GM12878 (cell line): Measurements from ENCODE around the gene DPM2. TPM values are rescaled to one million over a fixed set of nuclear protein-coding genes. Genes with fewer than 3 reads are reported as not detected.
A peak's percentile ranks its signal among the peaks of the same experiment; 100 is the strongest.

ENCODE experiments used
- ATF7 ChIP-seq: fragments of 450-650 bp; IDR thresholded peaks from 2 replicates; pipeline ENCODE4 v1.6.1; 2016; ENCODE audit warnings: low read depth, mild to moderate bottlenecking
- CHD2 ChIP-seq: IDR thresholded peaks from 2 replicates; pipeline ENCODE4 v1.6.1; 2011; ENCODE audit warnings: low read depth, low read length, improper control_type of control experiment, borderline replicate concordance
- EP300 ChIP-seq, 2 experiments: fragments of 150-350 bp in 1 of 2; IDR thresholded peaks; 2 replicates each; pipeline ENCODE4 v1.6.1; 2011 to 2012; ENCODE audit warnings: low read depth in 2 of 2, low read length in 2 of 2, borderline replicate concordance in 1 of 2, improper control_type of control experiment in 1 of 2, inconsistent platforms in 1 of 2; ENCODE audit not compliant: control insufficient read depth in 1 of 2
- FOXK2 ChIP-seq: fragments of 450-650 bp; IDR thresholded peaks from 2 replicates; pipeline ENCODE4 v1.6.1; 2017; ENCODE audit warnings: mild to moderate bottlenecking, moderate library complexity
- HDGF ChIP-seq: fragments of 450-650 bp; IDR thresholded peaks from 2 replicates; pipeline ENCODE4 v1.6.1; 2016; ENCODE audit warnings: antibody characterized with exemption
- MTA3 ChIP-seq: IDR thresholded peaks from 2 replicates; pipeline ENCODE4 v1.6.1; 2012; ENCODE audit warnings: low read length, inconsistent platforms, borderline replicate concordance
- POU2F2 ChIP-seq: IDR thresholded peaks from 3 replicates; pipeline ENCODE4 v1.6.1; 2011; ENCODE audit warnings: low read depth, mild to moderate bottlenecking, low read length, borderline replicate concordance
- SMC3 ChIP-seq: IDR thresholded peaks from 2 replicates; pipeline ENCODE4 v1.6.1; 2011; ENCODE audit warnings: low read length, improper control_type of control experiment, borderline replicate concordance
- TCF3 ChIP-seq: IDR thresholded peaks from 2 replicates; pipeline ENCODE4 v1.6.1; 2012; ENCODE audit warnings: low read depth, mild to moderate bottlenecking, low read length, borderline replicate concordance; ENCODE audit not compliant: insufficient read depth
- TCF7 ChIP-seq: IDR thresholded peaks from 2 replicates; pipeline ENCODE4 v1.6.1; 2014; ENCODE audit warnings: antibody characterized with exemption, borderline replicate concordance
- ZZZ3 ChIP-seq: IDR thresholded peaks from 2 replicates; pipeline ENCODE4 v1.6.1; 2011; ENCODE audit warnings: low read depth; ENCODE audit not compliant: control insufficient read depth, insufficient read length
- polyA plus RNA-seq, 11 experiments: library from polyadenylated mRNA; depleted of rRNA in 4 of 11; unstranded in 6 of 11; stranded (reverse) in 5 of 11; fragments of >200 nt; fragmentation: Nextera tagmentation in 4 of 11; fragmentation: Illumina TruSeq in 1 of 11; extraction: Ambion mirVana in 4 of 11; extraction: Trizol in 1 of 11; gene quantifications; 1 replicate in 1 of 11; 2 replicates in 10 of 11; pipeline versions ENCODE4 v1.2.1 to v1.2.3, GENCODE V29; 2011 to 2016; ENCODE audit warnings: inconsistent platforms in 2 of 11, missing spikeins in 2 of 11, low read depth in 1 of 11
- total RNA-seq, 4 experiments: library from RNA; depleted of rRNA in 3 of 4; stranded (reverse); fragments of >200 nt in 3 of 4; fragmentation: Illumina TruSeq in 1 of 4; extraction: Trizol in 1 of 4; gene quantifications; 2 replicates each; pipeline versions ENCODE4 v1.2.1 to v1.2.3, GENCODE V29; 2013 to 2021
- TF ChIP-seq, protein P1 (sequence below): fragments of 450-650 bp; IDR thresholded peaks from 2 replicates; pipeline ENCODE4 v1.6.1; 2017; ENCODE audit warnings: mild to moderate bottlenecking, low read depth, inconsistent platforms; ENCODE audit not compliant: poor library complexity, severe bottlenecking
- TF ChIP-seq, protein P2 (sequence below): fragments of 450-650 bp; IDR thresholded peaks from 2 replicates; pipeline ENCODE4 v1.6.1; 2017; ENCODE audit warnings: borderline replicate concordance
- TF ChIP-seq, protein P3 (sequence below): IDR thresholded peaks from 2 replicates; pipeline ENCODE4 v1.6.1; 2011; ENCODE audit warnings: borderline replicate concordance, low read depth, mild to moderate bottlenecking, moderate library complexity, low read length; ENCODE audit not compliant: insufficient read depth, poor library complexity, severe bottlenecking
- TF ChIP-seq, protein P4 (sequence below): fragments of 450-650 bp; IDR thresholded peaks from 2 replicates; pipeline ENCODE4 v1.6.1; 2017; ENCODE audit warnings: low read depth, mild to moderate bottlenecking, moderate library complexity
- TF ChIP-seq, protein P5 (sequence below): fragments of 450-650 bp; IDR thresholded peaks from 2 replicates; pipeline ENCODE4 v1.6.1; 2017; ENCODE audit warnings: mild to moderate bottlenecking, moderate library complexity
- TF ChIP-seq, protein P6 (sequence below): fragments of 450-650 bp; IDR thresholded peaks from 2 replicates; pipeline ENCODE4 v1.6.1; 2016; ENCODE audit warnings: mild to moderate bottlenecking

DPM2 gene
- total and polyA plus RNA-seq, 10 of the 15 experiments (the other 5 are each of a cell fraction or from before 2014, with no cell fraction given) = 22.7 to 77.9 (median 44.7) TPM

DNA sequence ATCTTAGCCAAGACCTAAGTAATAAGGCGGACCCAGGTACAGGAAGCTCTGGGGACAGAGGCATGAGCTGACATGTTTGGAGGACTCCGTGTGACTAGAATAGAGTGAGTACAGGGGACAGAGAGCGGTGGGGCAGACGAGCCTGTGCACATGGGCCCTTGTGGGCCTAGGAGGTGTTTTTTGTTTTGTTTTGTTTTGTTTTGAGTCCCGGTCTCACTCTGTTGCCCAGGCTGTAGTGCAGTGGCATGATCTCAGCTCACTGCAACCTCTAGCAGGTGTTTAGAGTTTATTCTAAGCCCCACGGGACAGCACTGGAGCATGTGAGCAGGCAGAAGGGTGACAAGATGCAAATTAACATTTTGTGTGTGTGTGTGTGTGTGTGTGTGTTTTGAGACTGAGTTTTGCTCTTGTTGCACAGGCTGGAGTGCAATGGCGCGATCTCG is 46.2 kb upstream of the DPM2 start (continued):
- TF ChIP-seq, protein P1, sequence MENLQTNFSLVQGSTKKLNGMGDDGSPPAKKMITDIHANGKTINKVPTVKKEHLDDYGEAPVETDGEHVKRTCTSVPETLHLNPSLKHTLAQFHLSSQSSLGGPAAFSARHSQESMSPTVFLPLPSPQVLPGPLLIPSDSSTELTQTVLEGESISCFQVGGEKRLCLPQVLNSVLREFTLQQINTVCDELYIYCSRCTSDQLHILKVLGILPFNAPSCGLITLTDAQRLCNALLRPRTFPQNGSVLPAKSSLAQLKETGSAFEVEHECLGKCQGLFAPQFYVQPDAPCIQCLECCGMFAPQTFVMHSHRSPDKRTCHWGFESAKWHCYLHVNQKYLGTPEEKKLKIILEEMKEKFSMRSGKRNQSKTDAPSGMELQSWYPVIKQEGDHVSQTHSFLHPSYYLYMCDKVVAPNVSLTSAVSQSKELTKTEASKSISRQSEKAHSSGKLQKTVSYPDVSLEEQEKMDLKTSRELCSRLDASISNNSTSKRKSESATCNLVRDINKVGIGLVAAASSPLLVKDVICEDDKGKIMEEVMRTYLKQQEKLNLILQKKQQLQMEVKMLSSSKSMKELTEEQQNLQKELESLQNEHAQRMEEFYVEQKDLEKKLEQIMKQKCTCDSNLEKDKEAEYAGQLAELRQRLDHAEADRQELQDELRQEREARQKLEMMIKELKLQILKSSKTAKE = peak; percentile 90
- TF ChIP-seq, protein P2, sequence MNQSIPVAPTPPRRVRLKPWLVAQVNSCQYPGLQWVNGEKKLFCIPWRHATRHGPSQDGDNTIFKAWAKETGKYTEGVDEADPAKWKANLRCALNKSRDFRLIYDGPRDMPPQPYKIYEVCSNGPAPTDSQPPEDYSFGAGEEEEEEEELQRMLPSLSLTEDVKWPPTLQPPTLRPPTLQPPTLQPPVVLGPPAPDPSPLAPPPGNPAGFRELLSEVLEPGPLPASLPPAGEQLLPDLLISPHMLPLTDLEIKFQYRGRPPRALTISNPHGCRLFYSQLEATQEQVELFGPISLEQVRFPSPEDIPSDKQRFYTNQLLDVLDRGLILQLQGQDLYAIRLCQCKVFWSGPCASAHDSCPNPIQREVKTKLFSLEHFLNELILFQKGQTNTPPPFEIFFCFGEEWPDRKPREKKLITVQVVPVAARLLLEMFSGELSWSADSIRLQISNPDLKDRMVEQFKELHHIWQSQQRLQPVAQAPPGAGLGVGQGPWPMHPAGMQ = no peak
- TF ChIP-seq, protein P3, sequence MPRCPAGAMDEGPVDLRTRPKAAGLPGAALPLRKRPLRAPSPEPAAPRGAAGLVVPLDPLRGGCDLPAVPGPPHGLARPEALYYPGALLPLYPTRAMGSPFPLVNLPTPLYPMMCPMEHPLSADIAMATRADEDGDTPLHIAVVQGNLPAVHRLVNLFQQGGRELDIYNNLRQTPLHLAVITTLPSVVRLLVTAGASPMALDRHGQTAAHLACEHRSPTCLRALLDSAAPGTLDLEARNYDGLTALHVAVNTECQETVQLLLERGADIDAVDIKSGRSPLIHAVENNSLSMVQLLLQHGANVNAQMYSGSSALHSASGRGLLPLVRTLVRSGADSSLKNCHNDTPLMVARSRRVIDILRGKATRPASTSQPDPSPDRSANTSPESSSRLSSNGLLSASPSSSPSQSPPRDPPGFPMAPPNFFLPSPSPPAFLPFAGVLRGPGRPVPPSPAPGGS = peak; percentile 51
- TF ChIP-seq, protein P4, sequence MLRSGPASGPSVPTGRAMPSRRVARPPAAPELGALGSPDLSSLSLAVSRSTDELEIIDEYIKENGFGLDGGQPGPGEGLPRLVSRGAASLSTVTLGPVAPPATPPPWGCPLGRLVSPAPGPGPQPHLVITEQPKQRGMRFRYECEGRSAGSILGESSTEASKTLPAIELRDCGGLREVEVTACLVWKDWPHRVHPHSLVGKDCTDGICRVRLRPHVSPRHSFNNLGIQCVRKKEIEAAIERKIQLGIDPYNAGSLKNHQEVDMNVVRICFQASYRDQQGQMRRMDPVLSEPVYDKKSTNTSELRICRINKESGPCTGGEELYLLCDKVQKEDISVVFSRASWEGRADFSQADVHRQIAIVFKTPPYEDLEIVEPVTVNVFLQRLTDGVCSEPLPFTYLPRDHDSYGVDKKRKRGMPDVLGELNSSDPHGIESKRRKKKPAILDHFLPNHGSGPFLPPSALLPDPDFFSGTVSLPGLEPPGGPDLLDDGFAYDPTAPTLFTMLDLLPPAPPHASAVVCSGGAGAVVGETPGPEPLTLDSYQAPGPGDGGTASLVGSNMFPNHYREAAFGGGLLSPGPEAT = peak; percentile 72; the same call in 1 of the 2 replicates
- TF ChIP-seq ATF7 (peak; percentile 91), CHD2 (0 out of 2 replicates have a peak, but pooled peaks have one; percentile 33), SMC3 (no peak), POU2F2 (peak; percentile 97), FOXK2 (peak; percentile 70), EP300 (IDR thresholded peaks at IDR 0.05; ENCODE audit: borderline replicate concordance in 1 of 2, control insufficient read depth in 1 of 2, low read depth in 2 of 2, low read length in 2 of 2) (peak; percentile 64 to 76; a peak in 3 of 4 replicates), ZZZ3 (no peak), MTA3 (no peak), TCF7 (no peak), TCF3 (peak; percentile 78; the same call in 1 of the 2 replicates), HDGF (peak; percentile 95)
- TF ChIP-seq, protein P5, sequence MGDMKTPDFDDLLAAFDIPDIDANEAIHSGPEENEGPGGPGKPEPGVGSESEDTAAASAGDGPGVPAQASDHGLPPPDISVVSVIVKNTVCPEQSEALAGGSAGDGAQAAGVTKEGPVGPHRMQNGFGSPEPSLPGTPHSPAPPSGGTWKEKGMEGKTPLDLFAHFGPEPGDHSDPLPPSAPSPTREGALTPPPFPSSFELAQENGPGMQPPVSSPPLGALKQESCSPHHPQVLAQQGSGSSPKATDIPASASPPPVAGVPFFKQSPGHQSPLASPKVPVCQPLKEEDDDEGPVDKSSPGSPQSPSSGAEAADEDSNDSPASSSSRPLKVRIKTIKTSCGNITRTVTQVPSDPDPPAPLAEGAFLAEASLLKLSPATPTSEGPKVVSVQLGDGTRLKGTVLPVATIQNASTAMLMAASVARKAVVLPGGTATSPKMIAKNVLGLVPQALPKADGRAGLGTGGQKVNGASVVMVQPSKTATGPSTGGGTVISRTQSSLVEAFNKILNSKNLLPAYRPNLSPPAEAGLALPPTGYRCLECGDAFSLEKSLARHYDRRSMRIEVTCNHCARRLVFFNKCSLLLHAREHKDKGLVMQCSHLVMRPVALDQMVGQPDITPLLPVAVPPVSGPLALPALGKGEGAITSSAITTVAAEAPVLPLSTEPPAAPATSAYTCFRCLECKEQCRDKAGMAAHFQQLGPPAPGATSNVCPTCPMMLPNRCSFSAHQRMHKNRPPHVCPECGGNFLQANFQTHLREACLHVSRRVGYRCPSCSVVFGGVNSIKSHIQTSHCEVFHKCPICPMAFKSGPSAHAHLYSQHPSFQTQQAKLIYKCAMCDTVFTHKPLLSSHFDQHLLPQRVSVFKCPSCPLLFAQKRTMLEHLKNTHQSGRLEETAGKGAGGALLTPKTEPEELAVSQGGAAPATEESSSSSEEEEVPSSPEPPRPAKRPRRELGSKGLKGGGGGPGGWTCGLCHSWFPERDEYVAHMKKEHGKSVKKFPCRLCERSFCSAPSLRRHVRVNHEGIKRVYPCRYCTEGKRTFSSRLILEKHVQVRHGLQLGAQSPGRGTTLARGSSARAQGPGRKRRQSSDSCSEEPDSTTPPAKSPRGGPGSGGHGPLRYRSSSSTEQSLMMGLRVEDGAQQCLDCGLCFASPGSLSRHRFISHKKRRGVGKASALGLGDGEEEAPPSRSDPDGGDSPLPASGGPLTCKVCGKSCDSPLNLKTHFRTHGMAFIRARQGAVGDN = peak; percentile 79
- TF ChIP-seq, protein P6, sequence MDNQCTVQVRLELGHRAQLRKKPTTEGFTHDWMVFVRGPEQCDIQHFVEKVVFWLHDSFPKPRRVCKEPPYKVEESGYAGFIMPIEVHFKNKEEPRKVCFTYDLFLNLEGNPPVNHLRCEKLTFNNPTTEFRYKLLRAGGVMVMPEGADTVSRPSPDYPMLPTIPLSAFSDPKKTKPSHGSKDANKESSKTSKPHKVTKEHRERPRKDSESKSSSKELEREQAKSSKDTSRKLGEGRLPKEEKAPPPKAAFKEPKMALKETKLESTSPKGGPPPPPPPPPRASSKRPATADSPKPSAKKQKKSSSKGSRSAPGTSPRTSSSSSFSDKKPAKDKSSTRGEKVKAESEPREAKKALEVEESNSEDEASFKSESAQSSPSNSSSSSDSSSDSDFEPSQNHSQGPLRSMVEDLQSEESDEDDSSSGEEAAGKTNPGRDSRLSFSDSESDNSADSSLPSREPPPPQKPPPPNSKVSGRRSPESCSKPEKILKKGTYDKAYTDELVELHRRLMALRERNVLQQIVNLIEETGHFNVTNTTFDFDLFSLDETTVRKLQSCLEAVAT = peak; percentile 75
